Stimulated activated CD8-positive, alpha-beta memory T cell treated with anti-CD3 and anti-CD28 coated beads, Interleukin-12 subunit alpha, Interleukin-12 subunit beta, amount 100 ng/mL, for 4 hours (primary cell): ENCODE data around the gene SLC2A6.
A peak's percentile ranks its signal among the peaks of the same experiment; 100 is the strongest.

Source experiments
- DNase-seq: peaks from one replicate; pipeline ENCODE4 v3.0.0-alpha.2; 2020; ENCODE audit warnings: low read depth

Gene SLC2A6

GRCh38 chr9:133478851-133479711 is at the start of gene SLC2A6:
Gene SLC2A6, minus strand, starts transcription at chr9:133479099. Its CDS starts 40 bp downstream, at chr9:133479059.
- peak; percentile 76 for DNase-seq

GRCh38 chr9:133528001-133528875 is 49.3 kb upstream of the SLC2A6 start:
- DNase-seq, result no peak

GRCh38 chr9:133527444-133527920 is 48.6 kb upstream of the SLC2A6 start:
- no peak for DNase-seq

- DNase-seq, result no peak
Measured at GRCh38 chr9:133526721-133527321, 47.9 kb upstream of the SLC2A6 start.

- DNase-seq, result no peak
Measured at GRCh38 chr9:133525677-133526076, 46.8 kb upstream of the SLC2A6 start.

- no peak for DNase-seq
Measured at GRCh38 chr9:133524679-133525228, 45.9 kb upstream of the SLC2A6 start, which contains the start of gene MYMK. Gene MYMK, minus strand, starts transcription at chr9:133524959. Its CDS starts 115 bp downstream, at chr9:133524844.

- DNase-seq, result no peak
Measured at GRCh38 chr9:133524146-133524545, 45.2 kb upstream of the SLC2A6 start.

- no peak for DNase-seq
Measured at GRCh38 chr9:133523106-133523505, 44.2 kb upstream of the SLC2A6 start.

- DNase-seq, result no peak
Measured at GRCh38 chr9:133522073-133522910, 43.4 kb upstream of the SLC2A6 start.

GRCh38 chr9:133521122-133522072 is 42.5 kb upstream of the SLC2A6 start:
- no peak for DNase-seq

- no peak for DNase-seq
Measured at GRCh38 chr9:133520121-133520835, 41.4 kb upstream of the SLC2A6 start.

- no peak for DNase-seq
Measured at GRCh38 chr9:133519693-133520092, 40.8 kb upstream of the SLC2A6 start.

GRCh38 chr9:133518706-133519449 is 40.0 kb upstream of the SLC2A6 start:
- DNase-seq, result no peak

- DNase-seq, result no peak
Measured at GRCh38 chr9:133518200-133518599, 39.3 kb upstream of the SLC2A6 start.

GRCh38 chr9:133517711-133518110 is 38.8 kb upstream of the SLC2A6 start:
- DNase-seq, result no peak

GRCh38 chr9:133516961-133517350 is 38.1 kb upstream of the SLC2A6 start:
- DNase-seq, result no peak

- no peak for DNase-seq
Measured at GRCh38 chr9:133516256-133516960, 37.5 kb upstream of the SLC2A6 start.
